GM21717 (cell line): Measurements from ENCODE around the gene EXOC3.

Source experiments
- ATAC-seq: cut with Tn5 transposase; IDR thresholded peaks from one replicate; pipeline ENCODE4 v1.9.1; 2021; ENCODE audit warnings: mild to moderate bottlenecking, moderate library complexity; ENCODE audit not compliant: unreplicated experiment

EXOC3 gene

GRCh38 chr5:424301-425110, 18.5 kb upstream of the EXOC3 start:
- peak; percentile 85 for ATAC-seq

GRCh38 chr5:425714-426113, 17.3 kb upstream of the EXOC3 start:
- ATAC-seq = no peak

- ATAC-seq = no peak
Observed at GRCh38 chr5:426392-426976, 16.5 kb upstream of the EXOC3 start.

- ATAC-seq = no peak
Observed at GRCh38 chr5:427415-428087, 15.4 kb upstream of the EXOC3 start.

GRCh38 chr5:428219-428618, 14.8 kb upstream of the EXOC3 start:
- ATAC-seq = no peak

- no peak for ATAC-seq
Observed at GRCh38 chr5:428754-429452, 14.1 kb upstream of the EXOC3 start.

- no peak for ATAC-seq
Observed at GRCh38 chr5:429453-430188, 13.4 kb upstream of the EXOC3 start.

GRCh38 chr5:430214-430925, 12.6 kb upstream of the EXOC3 start:
- no peak for ATAC-seq

GRCh38 chr5:431001-431710, 11.8 kb upstream of the EXOC3 start:
- ATAC-seq = peak; percentile 45

GRCh38 chr5:431711-432050, 11.3 kb upstream of the EXOC3 start:
- ATAC-seq = no peak

GRCh38 chr5:432201-432927, 10.6 kb upstream of the EXOC3 start:
- ATAC-seq = no peak

GRCh38 chr5:432928-433791, 9.8 kb upstream of the EXOC3 start:
- no peak for ATAC-seq

GRCh38 chr5:433836-434235, 9.1 kb upstream of the EXOC3 start:
- ATAC-seq = no peak

- no peak for ATAC-seq
Observed at GRCh38 chr5:434443-435146, 8.4 kb upstream of the EXOC3 start.

GRCh38 chr5:435156-435790, 7.7 kb upstream of the EXOC3 start:
- no peak for ATAC-seq

- ATAC-seq = no peak
Observed at GRCh38 chr5:435961-436640, 6.9 kb upstream of the EXOC3 start.

GRCh38 chr5:436641-436975, 6.4 kb upstream of the EXOC3 start:
- ATAC-seq = no peak
